Ascending aorta (tissue), 2 donors: ENCODE results near the gene MAGEA12. TPM values are rescaled to one million over a fixed set of nuclear protein-coding genes. Genes with fewer than 3 reads are reported as not detected.
A peak's percentile ranks its signal among the peaks of the same experiment; 100 is the strongest.
"Not testable (repeated sequence)": the region's sequence is repeated elsewhere in the genome, so short reads cannot be mapped to it uniquely, and the experiment has no call there.

ENCODE experiments used
- DNase-seq, 2 donors: peaks; one replicate each; pipeline ENCODE4 v3.0.0-alpha.2; 2019; ENCODE audit warnings: low spot score in 2 of 2
- H3K27ac ChIP-seq, 2 donors: fragments of 200-600 bp; sonication (generic); one replicate each; pipeline ENCODE4 v1.5.1; 2016 to 2017; ENCODE audit warnings: mild to moderate bottlenecking in 1 of 2
- H3K27me3 ChIP-seq: fragments of 200-600 bp; sonication (generic); one replicate; pipeline ENCODE4 v1.5.1; 2017
- H3K36me3 ChIP-seq, 2 donors: fragments of 200-600 bp; sonication (generic); one replicate each; pipeline ENCODE4 v1.5.1; 2016
- H3K4me1 ChIP-seq, 2 donors: fragments of 200-600 bp; sonication (generic); one replicate each; pipeline ENCODE4 v1.5.1; 2016 to 2017; ENCODE audit warnings: mild to moderate bottlenecking in 1 of 2
- H3K4me3 ChIP-seq, 2 donors: fragments of 200-600 bp; sonication (generic); one replicate each; pipeline ENCODE4 v1.5.1; 2016 to 2017; ENCODE audit warnings: mild to moderate bottlenecking in 1 of 2
- H3K9me3 ChIP-seq, 2 donors: fragments of 200-600 bp; sonication (generic); one replicate each; pipeline ENCODE4 v1.5.1; 2016
- intact Hi-C: fragments of 100-400 bp; cut with DNase I; formaldehyde crosslinking; loops from one replicate; pipeline ENCODE4 v1.15.1; 2023
- total RNA-seq: library from RNA; depleted of rRNA; stranded (reverse); fragments of >200 nt; gene quantifications from one replicate; pipeline ENCODE4 v1.1.0, GENCODE V29; 2016
- TF ChIP-seq, protein P1 (sequence below), 3 experiments: fragments of 200-600 bp in 2 of 3; fragments of 450-650 bp in 1 of 3; sonication (generic) in 2 of 3; IDR thresholded peaks; one replicate each; pipeline ENCODE4 v1.5.1; 2016 to 2019; ENCODE audit warnings: antibody characterized with exemption in 3 of 3, mild to moderate bottlenecking in 1 of 3, moderate library complexity in 1 of 3

Gene MAGEA12
- total RNA-seq, 1 donor from 2014 or later: not detected

DNA sequence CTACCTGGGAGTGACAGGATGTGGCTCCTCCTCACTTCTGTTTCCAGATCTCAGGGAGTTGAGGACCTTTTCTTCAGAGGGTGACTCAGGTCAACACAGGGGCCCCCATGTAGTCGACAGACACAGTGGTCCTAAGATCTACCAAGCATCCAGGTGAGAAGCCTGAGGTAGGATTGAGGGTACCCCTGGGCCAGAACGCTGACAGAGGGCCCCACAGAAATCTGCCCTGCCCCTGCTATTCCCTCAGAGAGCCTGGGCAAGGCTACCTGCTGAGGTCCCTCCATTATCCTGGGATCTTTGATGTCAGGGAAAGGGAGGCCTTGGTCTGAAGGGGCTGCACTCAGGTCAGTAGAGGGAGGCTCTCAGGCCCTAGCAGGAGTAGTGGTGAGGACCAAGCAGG is 1.5 kb downstream of the MAGEA12 start:
- no peak overlapping the region for H3K4me3 ChIP-seq
- no peak for DNase-seq
- no peak overlapping the region for H3K27ac ChIP-seq
- no peaks in the 10 kb centered on the region for H3K36me3 ChIP-seq
- TF ChIP-seq, protein P1, sequence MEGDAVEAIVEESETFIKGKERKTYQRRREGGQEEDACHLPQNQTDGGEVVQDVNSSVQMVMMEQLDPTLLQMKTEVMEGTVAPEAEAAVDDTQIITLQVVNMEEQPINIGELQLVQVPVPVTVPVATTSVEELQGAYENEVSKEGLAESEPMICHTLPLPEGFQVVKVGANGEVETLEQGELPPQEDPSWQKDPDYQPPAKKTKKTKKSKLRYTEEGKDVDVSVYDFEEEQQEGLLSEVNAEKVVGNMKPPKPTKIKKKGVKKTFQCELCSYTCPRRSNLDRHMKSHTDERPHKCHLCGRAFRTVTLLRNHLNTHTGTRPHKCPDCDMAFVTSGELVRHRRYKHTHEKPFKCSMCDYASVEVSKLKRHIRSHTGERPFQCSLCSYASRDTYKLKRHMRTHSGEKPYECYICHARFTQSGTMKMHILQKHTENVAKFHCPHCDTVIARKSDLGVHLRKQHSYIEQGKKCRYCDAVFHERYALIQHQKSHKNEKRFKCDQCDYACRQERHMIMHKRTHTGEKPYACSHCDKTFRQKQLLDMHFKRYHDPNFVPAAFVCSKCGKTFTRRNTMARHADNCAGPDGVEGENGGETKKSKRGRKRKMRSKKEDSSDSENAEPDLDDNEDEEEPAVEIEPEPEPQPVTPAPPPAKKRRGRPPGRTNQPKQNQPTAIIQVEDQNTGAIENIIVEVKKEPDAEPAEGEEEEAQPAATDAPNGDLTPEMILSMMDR (IDR thresholded peaks at IDR 0.05): no peak
- intact Hi-C loops: no loop called here
- H3K4me1 ChIP-seq: no peaks in the 10 kb centered on the region
- H3K27me3 ChIP-seq: no peaks in the 10 kb centered on the region
- H3K9me3 ChIP-seq: no peaks in the 10 kb centered on the region

DNA sequence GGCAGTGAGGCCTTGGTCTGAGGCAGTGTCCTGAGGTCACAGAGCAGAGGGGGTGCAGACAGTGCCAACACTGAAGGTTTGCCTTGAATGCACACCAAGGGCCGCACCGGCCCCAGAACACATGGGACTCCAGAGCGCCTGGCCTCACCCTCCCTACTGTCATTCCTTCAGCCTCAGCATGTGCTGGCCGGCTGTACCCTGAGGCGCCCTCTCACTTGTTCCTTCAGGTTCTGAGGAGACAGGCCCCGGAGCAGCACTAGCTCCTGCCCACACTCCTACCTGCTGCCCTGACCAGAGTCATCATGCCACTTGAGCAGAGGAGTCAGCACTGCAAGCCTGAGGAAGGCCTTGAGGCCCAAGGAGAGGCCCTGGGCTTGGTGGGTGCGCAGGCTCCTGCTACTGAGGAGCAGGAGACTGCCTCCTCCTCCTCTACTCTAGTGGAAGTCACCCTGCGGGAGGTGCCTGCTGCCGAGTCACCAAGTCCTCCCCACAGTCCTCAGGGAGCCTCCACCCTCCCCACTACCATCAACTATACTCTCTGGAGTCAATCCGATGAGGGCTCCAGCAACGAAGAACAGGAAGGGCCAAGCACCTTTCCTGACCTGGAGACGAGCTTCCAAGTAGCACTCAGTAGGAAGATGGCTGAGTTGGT is 2.4 kb downstream of the MAGEA12 start:
- no peak overlapping the region for H3K27ac ChIP-seq
- no peaks in the 10 kb centered on the region for H3K9me3 ChIP-seq
- intact Hi-C loops: no loop called here
- TF ChIP-seq, protein P1 (IDR thresholded peaks at IDR 0.05): no peak
- no peak overlapping the region for H3K4me3 ChIP-seq
- no peaks in the 10 kb centered on the region for H3K27me3 ChIP-seq
- DNase-seq: no peak
- no peaks in the 10 kb centered on the region for H3K36me3 ChIP-seq
- H3K4me1 ChIP-seq: no peaks in the 10 kb centered on the region

DNA sequence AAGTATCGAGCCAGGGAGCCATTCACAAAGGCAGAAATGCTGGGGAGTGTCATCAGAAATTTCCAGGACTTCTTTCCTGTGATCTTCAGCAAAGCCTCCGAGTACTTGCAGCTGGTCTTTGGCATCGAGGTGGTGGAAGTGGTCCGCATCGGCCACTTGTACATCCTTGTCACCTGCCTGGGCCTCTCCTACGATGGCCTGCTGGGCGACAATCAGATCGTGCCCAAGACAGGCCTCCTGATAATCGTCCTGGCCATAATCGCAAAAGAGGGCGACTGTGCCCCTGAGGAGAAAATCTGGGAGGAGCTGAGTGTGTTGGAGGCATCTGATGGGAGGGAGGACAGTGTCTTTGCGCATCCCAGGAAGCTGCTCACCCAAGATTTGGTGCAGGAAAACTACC is 3.0 kb downstream of the MAGEA12 start:
- H3K27ac ChIP-seq, intact Hi-C loops, H3K9me3 ChIP-seq, H3K27me3 ChIP-seq, DNase-seq, H3K36me3 ChIP-seq, H3K4me3 ChIP-seq, H3K4me1 ChIP-seq: not testable (repeated sequence)

DNA sequence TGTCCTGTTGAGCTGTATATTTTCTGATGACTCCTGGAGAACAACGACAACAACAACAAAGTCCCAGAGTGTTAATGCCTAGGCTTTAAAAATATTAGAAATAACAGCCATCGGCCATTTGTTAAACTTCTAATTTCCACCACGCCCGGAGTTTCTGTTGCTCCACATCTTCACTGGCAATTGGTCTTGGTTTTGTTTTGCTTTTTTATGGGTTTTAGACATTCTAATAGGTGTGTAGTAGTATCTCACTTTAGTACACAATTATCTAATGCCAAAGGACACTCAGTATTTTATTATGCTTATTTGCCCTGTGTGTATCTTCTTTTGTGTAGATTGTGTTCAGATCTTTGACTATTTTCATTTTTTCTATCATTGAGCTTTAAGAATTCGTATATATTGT is 5.0 kb downstream of the MAGEA12 start:
- Histone ChIP-seq H3K27me3 (no peaks in the 10 kb centered on the region), H3K4me3 (no peak overlapping the region), H3K9me3 (no peaks in the 10 kb centered on the region), H3K27ac (no peak overlapping the region), H3K4me1 (no peaks in the 10 kb centered on the region), H3K36me3 (no peaks in the 10 kb centered on the region)
- intact Hi-C loops: no loop called here
- DNase-seq: no peak
- TF ChIP-seq, protein P1 (IDR thresholded peaks at IDR 0.05): no peak

DNA sequence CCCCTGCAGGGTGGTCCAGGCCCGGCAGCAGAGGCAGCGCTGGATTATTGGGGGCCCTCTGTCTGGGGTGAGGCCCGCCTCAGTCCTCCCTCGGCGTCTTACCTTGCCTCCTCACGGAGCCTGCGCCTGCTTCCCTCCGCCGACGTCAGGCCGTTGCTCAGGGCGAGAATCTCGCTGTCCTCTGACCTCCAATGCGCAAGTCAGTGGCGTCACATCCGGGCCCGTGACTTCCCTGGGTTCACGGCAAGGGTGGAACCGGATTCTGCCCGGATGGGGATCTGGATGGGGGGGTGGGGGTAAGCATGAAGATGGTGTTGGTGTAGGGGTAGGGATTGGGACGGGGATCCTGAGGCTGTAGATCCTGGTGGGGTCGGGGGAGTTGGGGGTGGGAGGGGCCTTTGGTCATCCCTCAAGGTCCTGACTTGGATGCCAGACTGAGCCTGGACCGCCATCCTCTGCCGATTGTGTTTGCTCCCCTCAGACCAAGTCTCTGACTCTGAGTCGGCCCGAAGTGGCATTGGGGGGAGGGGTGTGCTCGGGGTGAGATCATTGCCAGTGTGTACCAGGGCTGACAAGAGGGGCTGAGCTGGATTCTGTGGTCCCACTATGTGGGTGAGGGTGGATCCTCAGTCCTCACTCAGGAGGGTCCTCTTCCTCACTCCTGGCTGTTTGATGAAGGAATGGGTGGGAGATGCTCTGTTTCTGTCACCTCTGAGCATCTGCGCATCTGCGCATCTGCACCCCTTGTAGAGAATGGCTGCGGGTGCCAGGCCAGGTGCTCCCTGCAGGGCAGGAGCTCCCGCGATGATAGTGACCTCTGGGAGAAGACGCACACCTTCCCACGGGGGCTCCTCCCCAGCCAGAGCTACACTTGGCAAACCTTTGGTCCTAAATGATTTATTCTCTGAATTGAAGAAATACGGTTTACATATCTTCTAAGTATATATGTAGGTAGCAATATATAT is 20.4 kb downstream of the MAGEA12 start, which contains the start of gene MAGEA2:
Gene MAGEA2, minus strand, starts transcription at position 157 of the 965 bp plus-strand sequence. CDS start 2,479 bp downstream, outside the sequence.
- H3K27ac ChIP-seq, H3K9me3 ChIP-seq, DNase-seq, H3K36me3 ChIP-seq, H3K27me3 ChIP-seq, H3K4me3 ChIP-seq, H3K4me1 ChIP-seq, intact Hi-C loops: not testable (repeated sequence)

DNA sequence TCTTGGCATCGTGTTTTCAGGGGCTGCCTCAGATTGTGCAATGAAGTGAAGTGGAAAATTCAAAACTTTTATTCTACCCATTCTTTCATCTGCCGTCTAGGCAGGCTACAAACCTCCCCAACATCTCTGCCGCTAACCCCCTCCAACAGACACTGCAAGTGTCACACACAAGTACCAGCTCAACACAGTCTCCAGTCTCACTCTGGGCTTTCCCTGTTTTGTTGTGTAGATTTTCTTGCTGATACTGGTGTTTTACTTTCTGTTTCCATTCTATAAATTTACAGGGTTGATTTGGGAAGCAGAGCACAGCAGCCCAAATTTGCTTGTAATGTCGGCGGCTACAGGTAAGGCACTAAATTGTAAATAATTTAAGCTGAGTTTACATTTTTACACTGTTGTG is 21.3 kb downstream of the MAGEA12 start:
- DNase-seq, H3K4me1 ChIP-seq, H3K36me3 ChIP-seq, H3K27me3 ChIP-seq, H3K9me3 ChIP-seq, intact Hi-C loops, H3K27ac ChIP-seq, H3K4me3 ChIP-seq: not testable (repeated sequence)

DNA sequence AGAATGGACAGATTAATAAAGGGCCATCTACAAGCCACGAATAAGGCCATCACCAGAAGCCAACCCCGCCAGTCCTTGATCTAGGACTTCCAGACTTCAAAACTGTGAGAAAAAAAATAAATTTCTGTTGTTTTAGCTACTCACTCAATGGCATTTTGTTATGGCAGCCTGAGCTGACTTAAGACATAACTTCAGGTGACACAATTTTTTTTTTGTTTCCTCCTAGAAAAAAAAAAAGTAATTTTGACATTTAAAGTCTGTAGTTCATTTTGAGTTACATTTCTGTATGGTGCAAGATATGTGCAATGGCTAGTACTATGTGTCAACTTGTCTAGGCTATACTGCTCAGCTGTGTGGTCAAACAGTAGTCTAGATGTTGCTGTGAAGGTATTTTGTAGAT is 25.4 kb downstream of the MAGEA12 start, which contains the start of gene CSAG3:
Gene CSAG3, plus strand, starts transcription at position 301 of the 400 bp plus-strand sequence.
- intact Hi-C loops, H3K9me3 ChIP-seq, H3K4me3 ChIP-seq, H3K27me3 ChIP-seq, H3K4me1 ChIP-seq, H3K27ac ChIP-seq, H3K36me3 ChIP-seq, DNase-seq: not testable (repeated sequence)

DNA sequence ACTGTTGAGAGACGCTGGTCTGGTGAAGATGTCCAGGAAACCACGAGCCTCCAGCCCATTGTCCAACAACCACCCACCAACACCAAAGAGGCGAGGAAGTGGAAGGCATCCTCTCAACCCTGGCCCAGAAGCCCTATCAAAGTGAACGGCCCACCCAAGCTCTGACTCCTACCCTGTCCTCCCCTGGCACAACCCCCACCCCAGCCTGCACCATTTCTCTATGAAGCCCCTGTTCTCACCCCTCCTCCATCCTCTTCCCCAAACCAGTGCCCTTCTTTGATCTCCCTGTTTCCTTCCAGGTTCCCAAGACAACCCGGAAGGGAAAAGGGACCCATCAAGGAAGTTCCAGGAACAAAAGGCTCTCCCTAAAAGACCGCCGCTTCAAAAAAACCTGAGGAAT is 26.0 kb downstream of the MAGEA12 start:
- H3K27ac ChIP-seq, H3K4me1 ChIP-seq, H3K36me3 ChIP-seq, H3K9me3 ChIP-seq, H3K4me3 ChIP-seq, DNase-seq, intact Hi-C loops, H3K27me3 ChIP-seq: not testable (repeated sequence)

DNA sequence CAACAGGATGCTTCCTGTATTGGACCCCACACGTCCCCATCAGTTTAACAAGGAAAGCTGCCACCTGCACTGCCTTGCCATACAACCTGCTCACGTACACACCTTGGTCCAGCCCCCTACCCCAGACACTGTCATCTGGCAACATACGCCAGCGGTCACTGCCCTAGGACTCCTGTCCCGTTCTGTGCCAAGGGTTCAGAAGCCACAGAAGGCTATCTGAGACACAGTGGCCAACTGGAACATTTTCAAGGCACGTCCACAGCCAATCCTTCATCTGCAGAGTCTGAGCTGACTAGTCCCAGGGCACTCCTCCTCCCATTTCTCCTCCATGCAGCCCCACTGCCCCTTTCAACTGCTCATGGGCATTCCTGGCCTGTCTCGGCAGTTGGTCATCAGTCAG is 28.0 kb downstream of the MAGEA12 start:
- intact Hi-C loops, H3K27me3 ChIP-seq, H3K9me3 ChIP-seq, H3K4me3 ChIP-seq, DNase-seq, H3K27ac ChIP-seq, H3K4me1 ChIP-seq, H3K36me3 ChIP-seq: not testable (repeated sequence)

DNA sequence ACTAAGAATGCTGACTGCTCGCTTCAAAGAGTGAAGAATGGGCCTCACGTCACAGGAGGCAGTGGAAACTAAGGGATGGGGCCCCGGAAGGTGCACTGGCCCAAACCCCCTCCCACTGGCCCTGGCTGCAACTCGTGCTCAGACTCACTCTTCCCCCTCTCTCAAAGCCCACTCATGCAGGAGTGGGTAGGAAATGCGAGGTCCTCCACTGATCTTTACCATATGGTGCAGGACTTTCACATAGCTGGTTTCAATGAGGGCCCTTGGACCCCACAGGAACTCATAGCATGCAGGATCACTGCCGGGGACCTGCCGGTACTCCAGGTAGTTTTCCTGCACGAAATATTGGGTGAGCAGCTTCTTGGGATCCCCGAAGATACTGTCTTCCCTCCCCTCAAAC is 33.0 kb downstream of the MAGEA12 start:
- H3K9me3 ChIP-seq, intact Hi-C loops, H3K27ac ChIP-seq, H3K36me3 ChIP-seq, H3K4me1 ChIP-seq, H3K4me3 ChIP-seq, H3K27me3 ChIP-seq: not testable (repeated sequence)
- peak in 1 of 2 donors; percentile 18 for DNase-seq
